NB4 (cell line): ENCODE measurements around the gene POU3F4.

Experiments
- DNase-seq: peaks from one replicate; pipeline ENCODE4 v3.0.0; 2010; ENCODE audit warnings: low read depth
- H3K4me3 ChIP-seq: one replicate; pipeline ENCODE4 v1.5.1; 2011; ENCODE audit warnings: mild to moderate bottlenecking, low read depth, low read length, moderate library complexity
- CTCF ChIP-seq: IDR thresholded peaks from one replicate; pipeline ENCODE4 v1.5.1; 2012; ENCODE audit warnings: low read depth, low read length
- MAX ChIP-seq: IDR thresholded peaks from 2 replicates; pipeline ENCODE4 v1.6.1; 2011; ENCODE audit warnings: low read depth, low read length
- MYC ChIP-seq: IDR thresholded peaks from 2 replicates; pipeline ENCODE4 v1.6.1; 2011; ENCODE audit warnings: low read depth, low read length
- POLR2A ChIP-seq: IDR thresholded peaks from 2 replicates; pipeline ENCODE4 v1.6.1; 2011; ENCODE audit warnings: mild to moderate bottlenecking; ENCODE audit not compliant: insufficient read length; ENCODE audit errors: extremely low read depth

The POU3F4 gene

GRCh38 chrX:83508526-83509253 lies 600 bp downstream of the POU3F4 start:
- TF ChIP-seq CTCF (no peak), POLR2A (no peak), MAX (no peak), MYC (no peak)
- DNase-seq: no peak
- no peak overlapping the region for H3K4me3 ChIP-seq

- no peak overlapping the region for H3K4me3 ChIP-seq
- no peak for TF ChIP-seq POLR2A
- no peak for TF ChIP-seq CTCF
- TF ChIP-seq MAX: no peak
- TF ChIP-seq MYC: no peak
- no peak for DNase-seq
Observed at GRCh38 chrX:83509254-83509801, 1.2 kb downstream of the POU3F4 start.

- no peak overlapping the region for H3K4me3 ChIP-seq
- DNase-seq: no peak
- TF ChIP-seq POLR2A: no peak
- no peak for TF ChIP-seq CTCF
- TF ChIP-seq MAX: no peak
- TF ChIP-seq MYC: no peak
Observed at GRCh38 chrX:83510510-83511062, 2.5 kb downstream of the POU3F4 start.

GRCh38 chrX:83511208-83511607 lies 3.1 kb downstream of the POU3F4 start:
- TF ChIP-seq POLR2A (no peak), CTCF (no peak), MYC (no peak), MAX (no peak)
- no peak for DNase-seq
- no peak overlapping the region for H3K4me3 ChIP-seq

GRCh38 chrX:83512111-83512510 lies 4.0 kb downstream of the POU3F4 start:
- TF ChIP-seq POLR2A (no peak), MAX (no peak), CTCF (no peak), MYC (no peak)
- no peak overlapping the region for H3K4me3 ChIP-seq
- DNase-seq: no peak
